NOMO-1 treated with DMSO at 0.1 percent for 48 hours (cell line): ENCODE data around the gene PCNA.

Source experiments
- DNase-seq: peaks from one replicate; lab custom pipeline; 2025; ENCODE audit not compliant: unreplicated experiment; lab: John Stamatoyannopoulos, UW

The PCNA gene

DNA sequence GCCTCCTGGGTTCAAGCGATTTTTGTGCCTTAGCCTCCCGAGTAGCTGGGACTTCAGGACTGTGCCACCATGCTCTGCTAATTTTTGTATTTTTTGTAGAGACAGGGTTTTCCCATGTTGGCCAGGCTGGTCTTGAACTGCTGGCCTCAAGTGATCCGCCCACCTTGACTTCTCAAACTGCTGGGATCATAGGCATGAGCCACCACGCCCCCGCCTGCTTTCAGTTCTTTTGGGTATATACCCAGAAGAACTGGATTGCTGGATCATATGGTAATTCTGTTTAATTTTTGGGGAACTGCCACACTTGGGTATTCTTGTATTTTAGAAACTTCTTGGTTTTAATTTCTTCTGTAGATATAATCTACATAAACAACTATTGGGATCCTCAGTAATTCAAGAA, 24.1 kb upstream of the PCNA start:
- DNase-seq = no peak

DNA sequence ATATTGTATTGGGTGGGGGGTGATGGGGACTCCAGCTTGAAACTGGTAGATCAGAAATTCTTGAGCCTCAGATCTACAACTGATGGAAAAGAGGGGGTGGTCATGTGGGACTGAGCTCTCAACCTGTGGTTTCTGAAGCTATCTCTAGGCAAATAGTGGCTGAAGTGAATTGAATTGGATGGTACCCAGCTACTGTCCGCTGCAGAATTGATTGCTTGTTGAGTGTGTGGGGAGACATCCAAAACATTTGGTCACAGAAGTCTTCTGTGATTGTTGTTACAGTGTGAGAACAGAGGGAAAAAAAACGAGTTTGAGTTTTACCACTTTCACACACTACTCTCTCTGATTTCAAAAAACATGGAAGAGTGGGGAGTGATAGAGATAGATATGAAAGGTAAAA, 21.9 kb upstream of the PCNA start:
- no peak for DNase-seq

- DNase-seq = no peak
These were observed 20.4 kb upstream of the PCNA start for GRCh38 chr20:5140195-5140594.

DNA sequence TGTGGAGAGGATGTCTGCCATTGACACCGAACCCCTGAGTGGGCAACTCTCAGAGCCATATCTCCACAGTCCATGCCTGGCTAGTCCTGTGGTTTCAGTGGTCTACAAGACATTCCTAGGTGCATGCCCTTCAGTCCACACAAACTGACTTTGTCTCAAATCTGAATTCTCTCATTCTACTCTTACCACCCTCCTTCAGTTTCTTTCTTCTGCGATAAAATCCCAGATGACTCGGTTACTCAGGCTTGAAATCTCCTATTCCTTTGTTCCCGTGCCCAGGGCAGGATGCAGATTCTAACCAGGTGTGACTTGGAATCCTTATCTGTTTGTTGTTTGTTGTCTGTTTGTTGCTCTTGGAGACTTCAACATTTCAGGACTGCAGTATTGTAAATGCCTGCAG, 16.3 kb upstream of the PCNA start:
- DNase-seq = no peak

GRCh38 chr20:5135363-5136012, 15.7 kb upstream of the PCNA start:
- DNase-seq = no peak

DNA sequence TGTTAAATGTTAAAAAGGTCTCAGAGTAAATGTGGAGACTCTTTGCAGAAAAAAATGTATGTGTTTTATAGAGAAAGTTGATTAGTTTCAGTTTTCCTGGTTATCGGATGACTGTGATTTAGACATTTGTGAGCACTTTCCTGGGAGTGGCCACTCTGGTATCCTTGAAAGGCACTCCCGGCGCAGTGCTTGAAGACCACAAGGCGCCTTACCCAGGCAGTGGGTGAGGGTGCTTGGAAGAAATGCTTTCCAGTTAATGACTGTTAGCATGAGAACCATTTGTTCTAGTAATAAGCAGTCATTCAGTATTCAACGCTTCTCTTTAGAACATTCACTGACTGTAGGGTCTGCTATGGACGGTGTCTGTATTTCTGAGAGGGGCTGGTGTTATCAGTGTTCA, 14.2 kb upstream of the PCNA start:
- no peak for DNase-seq

GRCh38 chr20:5131502-5131901, 11.7 kb upstream of the PCNA start:
- no peak for DNase-seq

DNA sequence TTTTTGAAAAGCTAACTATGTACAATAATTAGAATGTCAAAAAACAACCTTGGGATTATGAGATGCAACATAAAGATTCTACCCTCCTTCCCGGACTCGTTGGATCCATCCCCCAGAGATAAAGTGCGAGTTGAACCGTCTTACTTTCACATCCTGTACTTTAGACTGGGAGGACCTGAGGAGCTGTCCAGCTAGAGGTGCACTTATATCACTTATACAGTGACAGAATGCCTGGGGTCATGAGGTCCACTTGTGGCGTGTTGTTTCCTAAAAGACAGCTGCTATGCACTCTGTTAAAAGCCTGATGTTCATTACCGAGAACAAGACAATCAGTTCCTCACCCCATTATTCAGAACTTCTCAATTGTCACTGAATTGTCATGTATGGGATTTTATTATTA, 9.1 kb upstream of the PCNA start:
- DNase-seq = peak; percentile 15

DNA sequence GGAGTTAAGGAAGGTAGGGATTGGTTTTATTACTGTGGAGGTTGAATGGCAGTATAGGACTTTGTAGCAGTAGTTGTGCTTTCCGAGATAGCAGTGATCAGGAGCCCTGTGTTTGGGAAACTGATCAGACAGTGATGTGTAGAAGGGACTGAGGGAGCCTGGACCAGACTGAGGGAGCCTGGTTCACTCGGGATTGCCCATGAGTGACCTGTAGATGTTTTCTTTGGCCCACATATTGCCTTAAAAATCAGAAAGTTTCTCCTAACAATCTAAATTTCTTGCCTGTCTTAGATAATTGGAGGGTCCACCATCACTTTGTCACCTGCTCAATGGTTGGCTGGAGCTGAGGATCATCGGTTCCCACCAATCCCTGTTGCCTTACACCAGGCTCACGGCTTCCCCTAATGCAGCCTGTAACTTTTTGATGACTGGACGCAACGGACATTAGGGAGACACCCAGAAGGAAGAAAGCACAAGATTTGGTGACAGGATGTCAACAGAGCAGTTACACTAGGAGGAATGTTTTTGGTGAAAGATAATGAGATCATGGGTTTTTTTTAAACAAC, 8.2 kb upstream of the PCNA start:
- DNase-seq = no peak

DNA sequence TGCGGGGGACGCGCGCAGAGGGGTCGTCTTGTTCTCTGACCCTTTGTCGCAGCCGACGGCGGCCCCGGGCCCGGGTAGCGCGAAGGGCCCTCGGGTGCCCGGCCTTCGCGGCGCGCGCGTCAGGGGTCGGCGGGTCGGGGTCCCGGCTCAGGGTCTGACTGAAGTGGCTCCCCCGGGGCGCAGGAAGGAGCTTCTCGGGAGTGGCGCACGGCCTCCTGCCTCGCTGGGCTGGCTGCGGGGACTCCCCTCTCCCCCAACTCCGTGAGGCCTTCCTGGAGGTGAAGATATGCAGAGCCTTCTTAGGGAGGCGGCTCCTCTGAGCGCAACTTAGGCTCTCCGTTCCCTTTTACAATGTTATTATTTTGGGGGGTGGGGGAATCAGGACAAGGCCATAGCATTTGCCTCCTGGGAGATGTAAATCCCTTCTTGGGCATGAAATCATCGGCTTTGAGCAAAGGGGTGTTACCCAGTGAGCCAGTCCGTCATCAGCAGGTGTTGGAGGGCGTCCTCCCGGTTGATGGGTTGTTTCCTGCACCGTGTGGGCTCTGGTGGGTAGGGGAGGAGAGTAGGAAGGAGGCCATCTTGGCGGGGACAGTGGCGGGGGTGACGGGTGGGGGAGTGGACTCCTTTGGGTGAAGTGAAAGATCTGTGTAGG, 7.6 kb upstream of the PCNA start:
- peak; percentile 34 for DNase-seq

DNA sequence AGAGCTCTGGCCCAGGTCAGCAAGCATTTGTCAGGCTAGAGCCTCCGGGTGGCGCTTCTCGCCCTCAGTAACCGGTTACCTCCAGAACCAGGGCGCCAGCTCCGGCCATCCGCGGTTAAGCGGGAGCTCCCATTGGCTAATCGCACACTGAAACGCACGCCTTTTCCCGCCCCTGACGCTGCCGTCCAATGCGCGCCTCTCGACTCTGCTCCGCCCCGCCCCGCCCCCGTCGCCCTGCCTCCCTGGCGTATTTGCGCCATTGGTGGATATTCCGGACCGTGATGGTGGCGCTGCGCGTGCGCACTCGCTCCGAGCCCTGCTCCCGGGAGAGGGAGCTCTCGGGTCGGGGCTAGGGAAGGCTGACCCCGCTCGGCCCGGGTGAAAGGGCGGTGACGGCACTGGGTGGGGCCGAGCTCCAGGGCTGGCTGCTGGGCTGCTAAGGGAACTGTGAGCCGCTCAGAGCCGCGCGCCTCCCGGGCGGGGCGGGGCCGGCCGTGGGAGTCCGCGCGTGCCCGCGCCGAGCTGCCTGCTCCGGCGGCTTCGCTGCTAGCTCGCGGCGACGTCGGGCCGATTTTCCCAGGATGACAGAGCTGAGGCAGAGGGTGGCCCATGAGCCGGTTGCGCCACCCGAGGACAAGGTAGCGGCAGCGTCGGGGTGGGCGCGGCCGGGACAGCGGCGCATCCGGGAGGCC, 6.9 kb upstream of the PCNA start, which contains the start of gene CDS2:
TSS of gene CDS2 (plus strand) at position 497 of the 692 bp plus-strand sequence. CDS start at position 582, 85 bp downstream.
- DNase-seq = peak; percentile 99

DNA sequence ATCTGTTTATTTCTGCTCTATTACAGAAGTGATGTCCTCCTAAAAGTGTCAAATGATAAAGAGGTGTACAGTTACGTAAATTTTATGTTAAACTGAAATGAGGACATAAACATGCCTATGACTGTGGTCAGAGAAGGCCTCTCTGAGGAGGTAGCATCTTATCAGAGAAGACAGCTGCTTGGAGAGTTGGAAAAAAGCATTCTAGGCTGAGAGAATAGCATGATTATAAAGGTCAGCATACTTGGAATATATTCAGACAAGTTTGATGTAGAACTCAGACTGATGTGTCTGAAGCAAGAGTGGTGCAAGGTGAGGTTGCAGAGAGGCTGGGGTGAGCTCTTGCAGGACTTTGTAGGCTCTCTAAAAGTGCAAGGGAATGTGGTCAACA, 3.1 kb upstream of the PCNA start:
- DNase-seq = no peak

DNA sequence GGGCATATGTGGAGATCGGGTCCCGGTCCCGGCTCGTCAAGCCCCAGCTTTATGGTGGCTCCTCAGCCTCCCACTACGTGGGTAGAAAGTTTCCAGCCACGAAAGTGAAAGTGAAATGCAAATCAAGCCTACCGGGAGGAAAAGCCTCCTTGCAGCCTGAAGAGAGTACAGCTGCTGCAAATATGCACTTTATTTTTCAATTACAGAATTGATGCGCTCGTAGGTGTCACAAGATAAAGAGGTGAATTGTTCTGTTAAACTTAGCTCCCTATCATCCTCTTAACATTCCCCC, 373 bp upstream of the PCNA start:
- DNase-seq = no peak

GRCh38 chr20:5119143-5119434, 669 bp downstream of the PCNA start:
- DNase-seq = no peak

GRCh38 chr20:5118220-5119142, 1.3 kb downstream of the PCNA start:
- no peak for DNase-seq

DNA sequence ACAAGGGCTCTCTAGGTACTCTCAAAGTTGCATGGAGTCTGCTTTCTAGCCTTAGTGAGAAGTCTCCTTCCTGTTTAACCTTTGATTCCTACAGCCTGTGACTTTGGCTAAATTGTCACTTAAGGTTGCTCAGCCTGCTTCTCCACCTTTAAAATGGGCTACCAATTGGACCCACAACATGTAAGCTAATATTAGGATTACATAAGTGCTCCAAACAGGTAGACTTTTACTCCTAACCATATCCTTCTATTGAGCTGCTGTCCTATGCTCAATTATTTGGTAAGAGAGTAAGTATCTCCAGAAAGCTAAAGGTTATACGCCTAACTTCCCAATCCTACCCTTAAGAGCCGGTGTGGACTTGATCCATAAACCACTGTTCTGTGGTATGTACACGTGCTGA, 2.9 kb downstream of the PCNA start:
- no peak for DNase-seq

GRCh38 chr20:5114403-5114802, 5.4 kb downstream of the PCNA start:
- DNase-seq = no peak

DNA sequence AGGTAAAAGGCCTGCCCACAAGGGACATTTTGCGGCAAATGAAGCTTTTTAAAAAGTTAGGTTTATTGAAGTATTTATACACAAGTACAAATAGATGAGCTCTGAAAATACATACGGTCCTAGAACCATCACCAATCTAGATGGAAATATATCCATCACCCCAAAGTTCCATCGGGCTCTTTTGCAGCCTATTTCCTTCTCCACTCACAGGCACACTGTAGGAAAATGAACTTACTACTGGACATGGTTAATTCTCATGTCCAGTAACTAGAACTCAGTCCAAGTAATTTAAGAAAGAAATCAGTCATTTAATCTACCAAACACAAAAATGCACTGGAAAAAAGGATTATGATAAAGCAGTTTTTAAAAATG, 6.2 kb downstream of the PCNA start:
- DNase-seq = no peak

GRCh38 chr20:5109276-5109675, 10.5 kb downstream of the PCNA start:
- DNase-seq = no peak

DNA sequence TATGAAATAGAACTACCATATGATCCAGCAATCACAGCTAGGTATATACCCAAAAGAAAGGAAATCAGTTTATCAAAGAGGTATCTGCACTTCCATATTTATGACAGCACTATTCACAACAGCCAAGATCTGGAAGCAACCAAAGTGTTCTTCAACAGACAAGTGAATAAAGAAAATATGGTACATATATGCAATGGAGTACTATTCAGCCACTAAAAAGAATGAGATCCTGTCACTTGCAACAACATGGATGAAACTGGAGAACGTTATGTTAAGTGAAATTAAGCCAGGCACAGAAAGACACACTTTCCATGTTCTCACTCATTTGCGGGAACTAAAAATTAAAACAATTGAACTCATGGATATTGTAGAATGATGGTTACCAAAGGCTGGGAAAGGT, 15.3 kb downstream of the PCNA start:
- DNase-seq = no peak

DNA sequence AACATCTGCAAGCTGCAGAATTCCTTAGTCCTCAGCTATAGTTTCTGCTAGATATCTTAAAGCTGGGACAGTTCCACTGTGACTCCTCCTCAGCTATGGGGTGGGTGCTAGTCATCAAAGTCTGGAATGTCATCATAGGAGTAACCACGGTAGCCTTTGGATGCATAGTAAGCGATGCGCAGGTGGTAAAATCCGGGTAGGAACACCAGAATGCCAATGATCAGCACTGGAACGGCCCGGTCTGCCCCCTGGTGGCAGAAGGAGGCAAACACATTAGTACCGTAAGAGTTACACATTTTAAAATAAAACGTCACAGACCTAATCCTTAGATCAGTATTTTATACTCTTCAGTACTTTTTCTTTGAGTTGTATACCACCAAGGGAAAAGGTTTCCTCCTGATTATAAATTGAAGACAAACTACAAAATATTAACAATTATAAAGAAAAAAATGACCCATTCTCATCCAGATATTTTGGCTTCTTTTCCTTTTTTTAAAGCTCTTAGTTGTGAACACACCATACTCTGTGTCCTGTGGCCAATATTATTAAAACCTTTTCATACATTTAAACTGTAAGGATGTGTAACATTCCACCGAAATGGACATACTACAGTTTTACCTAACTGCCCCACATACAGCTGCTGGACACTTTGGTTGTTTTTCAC, 18.9 kb downstream of the PCNA start:
- peak; percentile 37 for DNase-seq
